Rectal smooth muscle tissue (tissue), 1 donor: Measurements from ENCODE around the gene SERTAD2.
A peak's percentile ranks its signal among the peaks of the same experiment; 100 is the strongest.

Experiments used
- H3K27ac ChIP-seq: one replicate; pipeline ENCODE4 v1.7.0; 2013; ENCODE audit warnings: low read depth, low read length, inconsistent platforms
- H3K27me3 ChIP-seq: one replicate; pipeline ENCODE4 v1.7.0; 2013; ENCODE audit warnings: low read length; ENCODE audit not compliant: control insufficient read depth, insufficient read depth
- H3K36me3 ChIP-seq: one replicate; pipeline ENCODE4 v1.7.0; 2013; ENCODE audit warnings: low read length; ENCODE audit not compliant: control insufficient read depth, insufficient read depth
- H3K4me1 ChIP-seq: one replicate; pipeline ENCODE4 v1.7.0; 2013; ENCODE audit warnings: low read length; ENCODE audit not compliant: control insufficient read depth, insufficient read depth
- H3K4me3 ChIP-seq: one replicate; pipeline ENCODE4 v1.7.0; 2013; ENCODE audit warnings: low read length
- H3K9ac ChIP-seq: one replicate; pipeline ENCODE4 v1.7.0; 2013; ENCODE audit warnings: low read length

SERTAD2 gene

DNA sequence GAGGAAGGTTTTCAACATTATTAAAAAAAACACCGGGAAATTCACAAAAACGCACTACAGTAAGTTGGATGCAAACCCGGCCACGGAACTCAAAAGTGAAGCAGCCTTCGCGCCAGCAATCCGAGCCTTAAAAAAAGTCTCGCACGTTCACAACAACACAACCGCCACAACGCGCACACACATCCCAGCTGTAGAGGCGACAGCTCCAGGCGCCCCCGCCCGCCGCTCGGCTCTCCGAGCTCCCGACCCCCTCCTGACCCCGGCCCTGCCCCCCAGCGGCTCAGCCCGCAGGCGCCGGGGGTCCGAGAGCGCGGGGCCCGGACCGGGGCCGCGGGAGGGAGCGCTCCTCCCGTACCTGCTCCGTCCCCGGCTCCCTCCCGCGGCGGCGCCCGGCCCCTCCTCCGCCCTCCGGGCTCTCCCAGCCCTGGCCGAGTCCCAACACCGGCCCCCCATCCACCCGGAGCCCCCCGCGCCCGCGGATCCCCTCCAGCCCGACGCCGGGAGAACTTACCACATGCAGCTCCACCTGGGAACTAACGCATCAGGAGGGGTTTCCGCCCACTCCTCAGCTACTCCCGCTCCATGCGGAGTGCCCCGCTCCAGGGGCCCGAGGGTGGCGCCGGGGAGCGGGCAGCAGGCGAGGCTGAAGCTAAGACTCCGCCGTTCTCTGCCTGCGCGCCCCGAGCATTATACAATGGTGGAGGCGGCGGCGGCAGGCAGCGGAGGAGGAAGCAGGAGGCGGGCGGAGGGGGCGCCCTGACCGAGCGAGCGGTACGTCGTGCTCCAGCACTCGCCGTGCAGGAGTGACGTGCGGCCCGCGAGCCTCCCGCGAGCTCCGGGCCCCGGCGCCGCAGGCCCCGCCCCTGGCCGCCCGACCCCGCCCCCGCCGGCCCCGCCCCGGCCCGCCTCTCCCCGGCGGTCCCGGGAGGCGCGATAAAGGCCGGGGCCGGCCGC, at the start of gene SERTAD2:
Gene SERTAD2, minus strand, starts transcription at position 805 of the 954 bp plus-strand sequence. CDS start 17,042 bp downstream, outside the sequence.
- no peaks in the 10 kb centered on the region for H3K27me3 ChIP-seq
- peak within 1 kb of the TSS; percentile 81 for H3K4me3 ChIP-seq
- H3K27ac ChIP-seq: peak within 1 kb of the TSS; percentile 98
- H3K4me1 ChIP-seq: peaks cover 12% of the 10 kb centered on the region
- no peaks in the 10 kb centered on the region for H3K36me3 ChIP-seq
- H3K9ac ChIP-seq: peak within 1 kb of the TSS; percentile 82

- Histone ChIP-seq H3K9ac (no peak overlapping the region), H3K4me3 (no peak overlapping the region), H3K36me3 (no peaks in the 10 kb centered on the region), H3K27ac (no peak overlapping the region), H3K27me3 (no peaks in the 10 kb centered on the region), H3K4me1 (no peaks in the 10 kb centered on the region)
Observed at GRCh38 chr2:64700133-64700809, 46.6 kb upstream of the SERTAD2 start.

DNA sequence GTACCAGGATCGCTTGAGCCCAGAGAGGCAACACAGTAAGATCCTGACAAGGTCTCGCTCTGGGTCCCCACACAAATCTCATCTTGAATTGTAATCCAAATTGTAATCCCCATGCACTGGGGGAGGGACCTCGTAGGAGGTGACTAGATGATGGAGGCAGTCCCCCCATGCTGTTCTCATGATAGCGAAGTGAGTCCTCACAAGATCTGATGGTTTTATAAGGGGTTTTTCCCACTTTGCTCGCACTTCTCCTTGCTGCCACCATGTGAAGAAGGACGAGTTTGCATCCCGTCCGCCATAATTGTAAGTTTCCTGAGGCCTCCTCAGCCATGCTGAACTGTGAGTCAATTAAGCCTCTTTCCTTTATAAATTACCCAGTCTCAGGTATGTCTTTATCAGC, 46.0 kb upstream of the SERTAD2 start:
- Histone ChIP-seq H3K27me3 (no peaks in the 10 kb centered on the region), H3K4me1 (no peaks in the 10 kb centered on the region), H3K27ac (no peak overlapping the region), H3K36me3 (no peaks in the 10 kb centered on the region), H3K9ac (no peak overlapping the region), H3K4me3 (no peak overlapping the region)

- H3K36me3 ChIP-seq: no peaks in the 10 kb centered on the region
- no peaks in the 10 kb centered on the region for H3K4me1 ChIP-seq
- H3K27ac ChIP-seq: no peak overlapping the region
- H3K4me3 ChIP-seq: no peak overlapping the region
- H3K27me3 ChIP-seq: no peaks in the 10 kb centered on the region
- H3K9ac ChIP-seq: no peak overlapping the region
Observed at GRCh38 chr2:64698668-64699444, 45.1 kb upstream of the SERTAD2 start.

DNA sequence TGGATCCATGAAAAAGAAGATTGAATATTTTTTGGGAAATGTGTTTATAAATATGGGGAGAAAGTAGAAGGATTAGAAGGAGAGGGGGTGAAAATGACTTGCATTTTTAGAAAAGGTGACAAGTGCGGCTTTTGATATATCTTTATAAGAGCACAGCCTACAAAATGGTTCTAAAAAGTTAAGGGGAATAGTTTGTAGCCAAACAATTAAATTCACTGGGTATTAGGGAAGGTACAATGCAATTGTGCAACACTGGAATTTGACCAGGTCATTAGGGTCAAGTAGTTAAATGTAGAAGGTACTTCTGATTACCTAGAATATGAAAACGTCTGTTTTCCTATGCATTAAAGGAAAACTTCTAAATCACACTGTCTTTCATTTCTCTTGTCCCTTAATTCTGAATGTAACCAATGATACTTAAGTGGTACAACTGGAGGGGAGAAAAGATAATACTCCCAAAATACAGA, 44.5 kb upstream of the SERTAD2 start:
- Histone ChIP-seq H3K36me3 (no peaks in the 10 kb centered on the region), H3K9ac (no peak overlapping the region), H3K27ac (no peak overlapping the region), H3K4me3 (no peak overlapping the region), H3K27me3 (no peaks in the 10 kb centered on the region), H3K4me1 (no peaks in the 10 kb centered on the region)

DNA sequence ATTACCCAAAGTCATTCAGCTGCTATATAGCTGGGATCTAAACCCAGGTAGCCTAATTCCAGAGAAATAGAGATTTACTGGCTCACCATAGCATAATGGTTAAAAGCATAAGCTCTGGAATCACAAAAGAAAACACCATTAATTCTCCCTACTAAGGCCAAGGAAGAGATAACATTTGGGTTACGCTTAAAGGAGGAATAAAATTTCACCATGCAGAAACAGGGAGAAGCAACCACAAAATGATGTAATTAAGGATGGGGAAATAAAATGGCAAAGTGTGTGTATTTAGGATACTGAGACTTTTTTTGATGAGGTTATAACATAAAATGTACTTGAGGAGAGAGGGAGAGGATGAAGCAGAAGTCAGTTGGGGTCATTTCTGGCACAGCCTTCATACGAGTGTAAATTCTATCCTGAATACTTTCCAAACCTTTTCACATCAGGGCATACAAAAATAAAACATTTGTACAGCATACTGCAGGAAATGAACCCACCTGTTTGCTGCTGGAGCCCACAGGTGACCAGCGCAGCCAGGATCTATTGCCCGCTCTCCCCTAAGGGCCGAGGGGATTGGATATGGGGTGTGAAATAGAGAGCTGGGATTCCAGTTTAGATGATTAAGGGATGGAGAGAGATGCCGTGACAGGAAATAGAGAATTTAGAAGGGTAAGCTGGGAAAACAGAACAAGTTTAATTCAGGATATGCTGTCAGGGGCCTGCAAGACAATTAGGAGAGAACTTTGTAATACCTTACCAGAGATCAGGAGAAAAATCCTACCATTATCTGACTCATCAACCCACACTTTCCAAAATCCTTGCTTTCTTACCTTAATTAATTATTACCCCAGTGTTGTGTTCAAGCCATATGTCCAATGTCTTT, 43.8 kb upstream of the SERTAD2 start:
- Histone ChIP-seq H3K27me3 (no peaks in the 10 kb centered on the region), H3K27ac (no peak overlapping the region), H3K4me1 (no peaks in the 10 kb centered on the region), H3K36me3 (no peaks in the 10 kb centered on the region), H3K9ac (no peak overlapping the region), H3K4me3 (no peak overlapping the region)

GRCh38 chr2:64696636-64697035, 42.9 kb upstream of the SERTAD2 start:
- Histone ChIP-seq H3K4me1 (no peaks in the 10 kb centered on the region), H3K27ac (no peak overlapping the region), H3K4me3 (no peak overlapping the region), H3K9ac (no peak overlapping the region), H3K36me3 (no peaks in the 10 kb centered on the region), H3K27me3 (no peaks in the 10 kb centered on the region)

DNA sequence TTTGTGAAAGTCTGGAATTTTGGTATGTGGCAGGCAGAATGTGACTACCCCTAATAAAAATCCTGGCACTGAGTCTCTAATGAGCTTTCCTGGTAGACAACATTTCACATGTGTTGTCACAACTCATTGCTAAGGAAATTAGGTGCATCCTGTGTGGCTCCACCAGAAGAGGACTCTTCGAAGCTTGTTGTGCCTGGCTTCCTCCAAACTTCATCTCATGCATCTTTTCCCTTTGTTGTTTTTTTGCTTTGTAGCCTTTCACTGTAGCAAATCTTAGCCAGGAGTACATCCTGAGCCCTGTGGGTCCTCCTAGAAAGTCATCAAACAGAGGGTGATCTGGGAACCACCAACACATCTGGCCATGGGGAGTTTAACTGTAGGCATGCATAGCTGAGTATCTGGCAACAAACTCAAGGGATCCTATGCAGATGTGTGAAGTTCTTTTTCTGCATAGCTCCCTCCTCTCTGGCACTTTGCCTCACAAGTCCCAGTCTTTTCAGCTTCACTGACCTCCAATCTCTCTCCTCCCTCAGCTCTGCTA, 42.1 kb upstream of the SERTAD2 start:
- Histone ChIP-seq H3K4me1 (no peaks in the 10 kb centered on the region), H3K27me3 (no peaks in the 10 kb centered on the region), H3K4me3 (no peak overlapping the region), H3K9ac (no peak overlapping the region), H3K36me3 (no peaks in the 10 kb centered on the region), H3K27ac (no peak overlapping the region)

DNA sequence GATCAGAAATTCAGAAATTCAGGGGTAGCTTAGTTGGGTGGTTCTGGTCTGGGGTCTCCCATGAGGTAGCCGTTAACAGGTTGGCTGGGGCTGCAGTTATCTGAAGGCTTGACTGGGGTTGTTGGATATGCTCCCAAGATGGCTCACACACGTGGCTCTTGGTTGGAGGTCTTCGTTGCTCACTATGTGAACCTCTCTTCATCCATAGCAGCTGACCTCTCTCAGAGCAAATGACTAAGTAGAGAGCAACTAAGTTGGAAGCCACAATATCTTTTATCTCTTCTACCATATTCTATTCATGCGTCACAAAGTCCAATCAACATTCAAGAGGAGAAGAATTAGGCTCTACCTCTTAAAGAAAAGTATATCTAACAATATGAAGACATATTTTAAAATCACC, 38.7 kb upstream of the SERTAD2 start:
- no peak overlapping the region for H3K4me3 ChIP-seq
- H3K36me3 ChIP-seq: no peaks in the 10 kb centered on the region
- H3K27ac ChIP-seq: no peak overlapping the region
- H3K27me3 ChIP-seq: no peaks in the 10 kb centered on the region
- H3K4me1 ChIP-seq: no peaks in the 10 kb centered on the region
- H3K9ac ChIP-seq: no peak overlapping the region

DNA sequence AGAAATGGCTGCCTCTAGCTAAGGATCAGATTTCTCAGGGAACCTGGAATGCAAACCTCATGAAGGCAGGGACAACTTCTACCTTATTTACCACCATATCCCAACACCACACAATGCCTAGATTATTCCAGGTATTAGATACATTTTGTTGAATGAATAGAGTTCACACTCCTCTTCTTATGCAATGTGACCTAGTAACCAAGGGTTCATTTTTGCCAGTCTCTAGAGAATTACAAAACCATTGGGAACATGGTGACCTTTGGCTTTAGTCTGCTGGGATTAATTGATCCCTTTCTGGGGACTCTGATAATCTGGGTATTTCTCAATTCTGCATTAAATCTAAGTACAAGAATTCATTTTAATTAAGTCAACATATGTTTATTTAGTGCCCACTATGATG, 35.2 kb upstream of the SERTAD2 start:
- Histone ChIP-seq H3K27me3 (no peaks in the 10 kb centered on the region), H3K9ac (no peak overlapping the region), H3K4me3 (no peak overlapping the region), H3K27ac (no peak overlapping the region), H3K36me3 (no peaks in the 10 kb centered on the region), H3K4me1 (no peaks in the 10 kb centered on the region)

DNA sequence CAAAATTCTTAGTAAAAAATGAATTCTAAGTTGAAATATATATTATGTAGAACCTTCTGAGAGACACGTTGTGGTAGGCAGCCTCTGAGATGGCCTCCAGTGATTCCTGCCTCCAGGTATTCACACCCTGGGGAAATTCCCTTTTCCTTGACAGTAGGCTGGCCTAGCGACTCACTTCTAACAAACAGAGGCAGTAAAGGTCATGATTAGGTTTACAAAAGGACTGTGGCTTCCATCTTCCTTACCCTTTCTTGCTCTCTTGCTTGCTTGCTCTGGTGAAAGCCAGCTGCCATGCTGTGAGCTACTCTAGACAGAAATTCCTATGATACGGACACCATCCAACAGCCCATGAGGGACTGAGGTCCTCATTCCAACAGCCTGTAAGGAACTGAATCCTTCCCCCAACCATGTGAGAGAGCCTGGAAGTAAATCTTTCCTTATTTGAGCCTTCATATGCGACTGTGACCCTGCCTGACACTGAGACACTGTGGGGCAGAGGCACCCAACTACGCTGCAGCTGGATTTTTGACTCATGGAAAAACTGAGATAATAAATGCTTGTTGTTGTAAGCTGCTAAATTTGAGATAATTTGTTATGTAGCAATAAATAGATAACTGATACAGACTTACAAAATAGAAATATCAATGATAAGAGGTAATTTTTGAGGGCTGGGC, 32.7 kb upstream of the SERTAD2 start:
- H3K4me1 ChIP-seq: no peaks in the 10 kb centered on the region
- H3K36me3 ChIP-seq: no peaks in the 10 kb centered on the region
- no peak overlapping the region for H3K9ac ChIP-seq
- no peak overlapping the region for H3K27ac ChIP-seq
- no peak overlapping the region for H3K4me3 ChIP-seq
- no peaks in the 10 kb centered on the region for H3K27me3 ChIP-seq
